GM23248 (cell line): ENCODE data around the gene MAP7D3.

ENCODE experiments used
- EZH2 ChIP-seq: fragments of 200-600 bp; sonication (generic); IDR thresholded peaks from 2 replicates; pipeline ENCODE4 v1.6.1; 2018; ENCODE audit warnings: antibody characterized with exemption, mild to moderate bottlenecking; ENCODE audit not compliant: insufficient read depth, poor library complexity, severe bottlenecking
- EZH2phosphoT487 ChIP-seq: fragments of 200-600 bp; sonication (generic); IDR thresholded peaks from 2 replicates; pipeline ENCODE4 v1.6.1; 2018; ENCODE audit warnings: antibody characterized with exemption, moderate library complexity, mild to moderate bottlenecking, low read depth; ENCODE audit not compliant: insufficient read depth

DNA sequence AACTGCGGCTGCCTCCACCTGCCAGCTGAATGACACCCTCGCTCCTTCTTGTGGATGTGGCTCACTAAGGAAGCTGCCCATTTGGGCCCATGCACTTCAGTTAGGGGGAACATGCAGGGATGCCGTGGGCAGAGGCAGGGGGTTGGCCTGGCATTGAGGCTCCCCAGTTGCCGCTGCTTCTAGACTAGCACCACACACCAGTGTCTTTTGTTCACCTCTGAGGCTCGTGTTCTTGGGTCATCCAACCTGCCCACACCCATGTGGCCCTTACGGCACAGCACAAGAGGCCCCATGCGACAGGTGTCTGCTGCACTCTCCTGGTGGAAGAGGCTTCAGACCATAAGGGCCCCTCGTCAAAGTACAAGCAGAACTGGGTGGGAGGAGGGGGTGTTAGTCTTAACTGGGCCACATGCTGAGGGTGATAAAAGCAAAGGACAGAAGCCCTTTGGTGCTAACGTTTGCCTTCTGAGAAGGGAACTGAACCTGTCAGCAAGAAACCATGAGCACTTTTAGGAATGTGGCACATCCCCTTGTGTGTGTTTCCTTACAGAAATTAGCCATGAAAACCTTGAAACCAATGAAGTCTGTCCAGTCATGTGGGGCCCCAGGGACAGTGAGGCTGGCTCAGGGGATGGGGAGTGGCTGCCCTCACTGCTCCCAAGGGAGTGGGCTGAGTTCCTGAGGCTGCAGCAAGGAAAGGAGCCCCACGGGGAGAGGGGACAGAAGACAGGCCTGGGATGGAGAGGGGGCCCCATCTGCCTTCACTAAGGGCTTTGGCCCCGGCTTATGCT, 39.2 kb downstream of the MAP7D3 start:
- no peak for TF ChIP-seq EZH2phosphoT487
- TF ChIP-seq EZH2, result no peak
